Head of caudate nucleus (tissue), 42 donors: ENCODE results near the gene DUSP5.

Experiments
- DNase-seq, 42 donors: peaks; one replicate each; pipeline versions ENCODE4 v3.0.0 to v3.0.0-alpha.2; 2020 to 2021; ENCODE audit warnings: mixed read lengths in 7 of 42
- intact Hi-C: fragments of 100-400 bp; cut with DNase I; formaldehyde crosslinking; loops from one replicate; pipeline ENCODE4 v1.15.0; 2022

DUSP5 gene

GRCh38 chr10:110556969-110557601, 59.4 kb downstream of the DUSP5 start:
- intact Hi-C loops = no loop called here
- DNase-seq = peak in 32 of 42 donors; percentile 16 to 79 (median 44)

- no peak for DNase-seq
- intact Hi-C loops = no loop called here
These were observed 60.3 kb downstream of the DUSP5 start for GRCh38 chr10:110558041-110558440.

DNA sequence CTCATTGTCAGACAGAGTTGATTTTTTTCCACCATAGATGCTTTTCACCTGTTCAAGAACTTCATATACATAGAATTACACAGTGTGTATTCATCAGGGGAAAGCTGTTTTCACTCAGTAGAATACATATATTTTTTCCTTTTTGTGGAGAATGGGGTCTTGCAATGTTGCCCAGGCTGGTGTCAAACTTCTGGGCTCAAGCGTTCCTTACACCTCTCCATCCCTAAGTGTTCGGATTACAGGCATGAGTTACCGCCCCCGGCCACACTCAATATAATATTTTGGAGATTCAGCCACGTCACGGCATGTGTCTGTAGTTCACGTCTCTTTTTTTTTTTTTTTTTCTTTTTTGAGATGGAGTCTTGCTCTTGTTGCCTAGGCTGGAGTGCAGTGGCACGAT, 62.3 kb downstream of the DUSP5 start:
- intact Hi-C loops = loop anchor here (10.0 kb wide), 1 partner anchor 675 kb away; no protein-coding TSS in a partner anchor
- DNase-seq = no peak
